ENCODE measurements around the gene SHLD1. TPM values are rescaled to one million over a fixed set of nuclear protein-coding genes. Genes with fewer than 3 reads are reported as not detected.
"Not testable (repeated sequence)": the region's sequence is repeated elsewhere in the genome, so short reads cannot be mapped to it uniquely, and the experiment has no call there.

SHLD1 gene
- 1 to 10 TPM; 1.7 to 4.2 (median 3.4) TPM for total RNA-seq

- intact Hi-C loops (cut with DNase I; ENCODE audit: low total_unique reads) = no loop called here
- WGBS, 2 donors = 13 to 21% methylated on average over 19 to 27 of the region's 27 CpGs
- TF ChIP-seq POLR2A (IDR thresholded peaks at IDR 0.05) (no peak), CTCF (IDR thresholded peaks at IDR 0.05) (no peak)
- H3K4me3 ChIP-seq (ENCODE audit: low read depth, poor library complexity, severe bottlenecking) = peak within 1 kb of the TSS; percentile 32
- peak; percentile 81 to 95 for DNase-seq (ENCODE audit: low spot score in 2 of 2)
These were observed at the start of gene SHLD1 for GRCh38 chr20:5749952-5750779. Gene SHLD1, plus strand, starts transcription at chr20:5750401. Its CDS starts 22,465 bp downstream, at chr20:5772866.

GRCh38 chr20:5702339-5702738 is 47.9 kb upstream of the SHLD1 start:
- WGBS, 2 donors = 77 to 84% methylated on average over 5 of the region's 5 CpGs
- DNase-seq (ENCODE audit: low spot score in 2 of 2); intact Hi-C loops (cut with DNase I; ENCODE audit: low total_unique reads); H3K4me3 ChIP-seq (ENCODE audit: low read depth, poor library complexity, severe bottlenecking): not testable (repeated sequence)

- no peak for DNase-seq (ENCODE audit: low spot score in 2 of 2)
- intact Hi-C loops (cut with DNase I; ENCODE audit: low total_unique reads) = no loop called here
- no peak overlapping the region for H3K4me3 ChIP-seq (ENCODE audit: low read depth, poor library complexity, severe bottlenecking)
- 32 to 33% methylated on average over 5 of the region's 5 CpGs for WGBS, 2 donors
- TF ChIP-seq CTCF (IDR thresholded peaks at IDR 0.05) (no peak), POLR2A (IDR thresholded peaks at IDR 0.05) (no peak)
These were observed 46.5 kb upstream of the SHLD1 start for GRCh38 chr20:5703681-5704101.

GRCh38 chr20:5705827-5706226 is 44.4 kb upstream of the SHLD1 start:
- DNase-seq (ENCODE audit: low spot score in 2 of 2) = no peak
- 80 to 81% methylated on average over 6 of the region's 6 CpGs for WGBS, 2 donors
- no peak for TF ChIP-seq CTCF (IDR thresholded peaks at IDR 0.05)
- no peak for TF ChIP-seq POLR2A (IDR thresholded peaks at IDR 0.05)
- intact Hi-C loops (cut with DNase I; ENCODE audit: low total_unique reads) = no loop called here
- no peak overlapping the region for H3K4me3 ChIP-seq (ENCODE audit: low read depth, poor library complexity, severe bottlenecking)

- intact Hi-C loops (cut with DNase I; ENCODE audit: low total_unique reads) = no loop called here
- WGBS, 2 donors = 87 to 88% methylated on average over 9 of the region's 9 CpGs
- TF ChIP-seq POLR2A (IDR thresholded peaks at IDR 0.05) (no peak), CTCF (IDR thresholded peaks at IDR 0.05) (no peak)
- no peak overlapping the region for H3K4me3 ChIP-seq (ENCODE audit: low read depth, poor library complexity, severe bottlenecking)
- no peak for DNase-seq (ENCODE audit: low spot score in 2 of 2)
These were observed 43.4 kb upstream of the SHLD1 start for GRCh38 chr20:5706797-5707196.

GRCh38 chr20:5710551-5710950 is 39.6 kb upstream of the SHLD1 start:
- DNase-seq (ENCODE audit: low spot score in 2 of 2) = no peak
- TF ChIP-seq CTCF (IDR thresholded peaks at IDR 0.05) (no peak), POLR2A (IDR thresholded peaks at IDR 0.05) (no peak)
- 74 to 78% methylated on average over 3 of the region's 3 CpGs for WGBS, 2 donors
- H3K4me3 ChIP-seq (ENCODE audit: low read depth, poor library complexity, severe bottlenecking) = no peak overlapping the region
- intact Hi-C loops (cut with DNase I; ENCODE audit: low total_unique reads) = no loop called here

Measured in lower leg skin (tissue), 4 donors.